Ectodermal cell (in vitro differentiated cells): ENCODE results near the gene LTBP3.
"Not testable (repeated sequence)": the region's sequence is repeated elsewhere in the genome, so short reads cannot be mapped to it uniquely, and the experiment has no call there.

Experiments
- H3K27ac ChIP-seq: 2 replicates; pipeline ENCODE4 v1.7.0; 2013; ENCODE audit warnings: mild to moderate bottlenecking, low read depth, low read length; ENCODE audit not compliant: insufficient read depth, poor library complexity, severe bottlenecking
- H3K27me3 ChIP-seq: 2 replicates; pipeline ENCODE4 v1.7.0; 2013; ENCODE audit warnings: mild to moderate bottlenecking, low read length; ENCODE audit not compliant: insufficient read depth, control insufficient read depth, poor library complexity, severe bottlenecking
- H3K36me3 ChIP-seq: one replicate; pipeline ENCODE4 v1.7.0; 2013; ENCODE audit warnings: low read length; ENCODE audit not compliant: control insufficient read depth, insufficient read depth
- H3K4me1 ChIP-seq: one replicate; pipeline ENCODE4 v1.7.0; 2013; ENCODE audit warnings: low read length; ENCODE audit not compliant: control insufficient read depth, insufficient read depth
- H3K4me3 ChIP-seq: 2 replicates; pipeline ENCODE4 v1.7.0; 2013; ENCODE audit warnings: low read depth, low read length, control low read depth; ENCODE audit not compliant: insufficient read depth
- H3K9me3 ChIP-seq: 2 replicates; pipeline ENCODE4 v1.7.0; 2013; ENCODE audit warnings: mild to moderate bottlenecking, low read length, moderate library complexity; ENCODE audit not compliant: control insufficient read depth
- WGBS, 2 experiments: methylation state at CpG; one replicate each; pipeline ENCODE4 v1.1.7; 2013; ENCODE audit warnings: missing lambda C conversion rate in 2 of 2; 5-methylcytosine and 5-hydroxymethylcytosine counted together

LTBP3 gene

DNA sequence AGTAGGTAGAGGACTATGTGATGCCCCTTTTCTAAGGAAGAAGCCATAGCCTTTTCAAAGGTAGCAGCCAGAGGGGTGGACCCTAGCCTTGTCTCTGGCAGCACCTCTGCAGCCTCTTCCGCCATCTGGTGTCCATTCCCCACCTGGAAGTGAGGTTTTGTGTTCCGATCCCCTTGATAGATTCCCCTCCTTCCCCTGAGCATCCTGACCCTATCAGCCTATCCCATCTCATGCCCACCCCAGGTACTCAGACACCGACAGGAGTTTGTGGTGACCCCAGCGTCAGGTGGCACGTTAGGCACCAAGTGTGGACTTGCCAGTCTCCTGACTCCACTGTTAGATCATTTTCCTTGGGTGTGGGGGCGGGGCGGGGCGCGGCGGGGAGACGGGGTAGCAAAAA lies 13.8 kb upstream of the LTBP3 start:
- Histone ChIP-seq H3K27me3 (peaks cover 39% of the 10 kb centered on the region), H3K4me1 (peaks cover 29% of the 10 kb centered on the region), H3K4me3 (peak overlapping the region; percentile 52), H3K36me3 (no peaks in the 10 kb centered on the region), H3K27ac (no peak overlapping the region), H3K9me3 (no peaks in the 10 kb centered on the region)
- WGBS, 2 experiments: 4% methylated on average over 11 of the region's 11 CpGs

DNA sequence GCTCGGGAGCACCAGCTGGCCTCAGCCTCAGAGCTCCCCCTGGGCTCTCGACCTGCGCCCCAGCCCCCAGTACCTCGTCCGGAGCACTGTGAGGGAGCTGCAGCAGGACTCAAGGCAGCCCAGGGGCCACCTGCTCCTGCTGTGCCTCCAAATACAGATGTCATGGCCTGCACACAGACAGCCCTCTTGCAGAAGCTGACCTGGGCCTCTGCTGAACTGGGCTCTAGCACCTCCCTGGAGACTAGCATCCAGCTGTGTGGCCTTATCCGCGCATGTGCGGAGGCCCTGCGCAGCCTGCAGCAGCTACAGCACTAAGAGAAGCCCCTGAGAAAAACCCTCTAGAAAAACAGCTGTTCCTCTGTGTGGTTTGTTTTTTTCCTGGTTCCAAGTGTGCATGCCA lies 13.3 kb upstream of the LTBP3 start:
- peak overlapping the region; percentile 82 for H3K4me3 ChIP-seq
- 87 to 88% methylated on average over 9 of the region's 9 CpGs for WGBS, 2 experiments
- no peak overlapping the region for H3K27ac ChIP-seq

GRCh38 chr11:65569973-65570918 lies 12.1 kb upstream of the LTBP3 start, which contains the start of gene ZNRD2:
TSS of gene ZNRD2 (plus strand) at chr11:65570477. CDS start at chr11:65570492, 15 bp downstream.
- H3K4me3 ChIP-seq: peak within 1 kb of the TSS; percentile 82
- H3K27ac ChIP-seq: peak within 1 kb of the TSS; percentile 65
- no peaks in the 10 kb centered on the region for H3K9me3 ChIP-seq
- 1% methylated on average over 89 of the region's 89 CpGs for WGBS, 2 experiments
- H3K4me1 ChIP-seq: peaks cover 29% of the 10 kb centered on the region
- H3K27me3 ChIP-seq: peaks cover 22% of the 10 kb centered on the region
- H3K36me3 ChIP-seq: no peaks in the 10 kb centered on the region

More for the DNA sequence above, 13.3 kb upstream of the LTBP3 start:
- peaks cover 29% of the 10 kb centered on the region for H3K4me1 ChIP-seq
- no peaks in the 10 kb centered on the region for H3K9me3 ChIP-seq
- no peaks in the 10 kb centered on the region for H3K36me3 ChIP-seq
- peaks cover 34% of the 10 kb centered on the region for H3K27me3 ChIP-seq

DNA sequence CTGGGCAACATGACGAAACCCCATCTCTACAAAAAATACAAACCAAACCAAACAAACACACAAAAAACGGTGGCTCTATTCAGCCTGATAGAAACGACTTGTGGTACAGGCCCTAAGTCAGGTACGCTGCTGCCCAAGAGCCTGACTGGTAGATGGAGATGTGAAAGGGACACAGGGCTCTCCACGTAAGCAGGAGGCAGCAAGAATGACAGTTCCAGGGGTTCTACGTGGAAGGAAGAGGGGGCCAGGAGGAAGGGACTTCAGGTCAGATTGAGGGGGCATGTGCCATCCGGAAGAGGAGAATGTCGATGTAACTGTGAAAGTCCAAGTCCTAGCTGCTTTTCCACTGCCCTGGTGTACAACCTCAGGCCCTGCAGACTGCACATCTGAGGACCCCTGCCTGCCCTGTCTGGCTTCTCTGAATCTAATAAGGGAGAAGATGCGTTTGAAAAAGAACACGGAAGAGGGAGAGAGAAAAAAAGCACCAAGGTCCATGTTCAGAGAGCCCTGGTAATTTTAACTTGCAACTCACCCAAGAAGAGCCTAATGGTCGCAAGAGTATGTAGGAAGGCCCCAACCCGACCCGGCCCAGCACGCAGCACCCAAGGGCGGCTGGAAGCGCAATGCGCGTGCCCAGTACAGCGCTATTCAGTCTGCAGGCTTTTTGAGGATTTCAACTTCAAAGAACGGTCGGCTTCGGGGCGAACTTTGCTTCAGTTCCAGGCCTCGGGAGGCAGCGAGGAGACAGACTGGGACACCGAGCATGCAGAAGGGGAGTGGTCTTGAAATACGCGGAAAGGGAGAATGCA lies 11.2 kb upstream of the LTBP3 start:
- Histone ChIP-seq H3K27ac (peak overlapping the region; percentile 65), H3K4me1 (peaks cover 29% of the 10 kb centered on the region), H3K36me3 (no peaks in the 10 kb centered on the region), H3K27me3 (peaks cover 13% of the 10 kb centered on the region), H3K9me3 (no peaks in the 10 kb centered on the region), H3K4me3 (peak overlapping the region; percentile 82)
- 20 to 23% methylated on average over 28 of the region's 28 CpGs for WGBS, 2 experiments

GRCh38 chr11:65565624-65566453 lies 7.7 kb upstream of the LTBP3 start:
- Histone ChIP-seq H3K36me3 (no peaks in the 10 kb centered on the region), H3K9me3 (no peaks in the 10 kb centered on the region), H3K4me3 (no peak overlapping the region), H3K27ac (no peak overlapping the region), H3K4me1 (peaks cover 13% of the 10 kb centered on the region), H3K27me3 (no peaks in the 10 kb centered on the region)
- WGBS, 2 experiments: 89 to 95% methylated on average over 7 of the region's 7 CpGs

DNA sequence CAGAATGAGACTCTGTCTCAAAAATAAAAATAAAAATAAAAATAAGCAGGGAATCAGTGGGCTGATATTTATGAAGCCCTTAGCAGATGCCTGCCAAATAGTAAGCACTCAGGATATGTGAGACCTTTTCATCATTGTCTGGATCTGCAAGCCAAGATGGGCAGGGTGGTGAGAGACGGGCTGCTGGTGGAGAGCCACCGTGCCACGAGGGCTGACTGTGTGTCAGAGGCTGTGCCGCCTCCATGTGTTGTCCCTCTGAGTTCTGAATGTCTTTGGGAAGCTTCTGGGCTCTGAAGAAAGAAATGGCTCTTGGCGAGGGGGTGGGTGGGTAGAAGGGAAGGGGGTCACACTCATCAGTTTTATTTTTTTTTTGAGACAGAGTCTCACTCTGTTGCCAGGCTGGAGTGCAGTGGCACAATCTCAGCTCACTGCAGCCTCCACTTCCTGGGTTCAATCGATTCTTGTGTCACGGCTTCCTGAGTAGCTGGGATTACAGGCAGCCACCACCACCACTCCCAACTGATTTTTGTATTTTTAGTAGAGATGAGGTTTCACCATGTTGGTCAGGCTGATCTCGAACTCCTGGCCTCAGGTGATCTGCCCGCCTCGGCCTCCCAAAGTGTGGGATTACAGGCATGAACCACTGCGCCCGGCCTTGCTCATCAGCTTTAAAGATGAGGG lies 6.9 kb upstream of the LTBP3 start:
- not testable (repeated sequence) for H3K36me3 ChIP-seq, H3K4me3 ChIP-seq, H3K27me3 ChIP-seq, H3K27ac ChIP-seq, H3K9me3 ChIP-seq
- WGBS, 2 experiments: 89% methylated on average over 12 of the region's 12 CpGs
- peaks cover 20% of the 10 kb centered on the region for H3K4me1 ChIP-seq

DNA sequence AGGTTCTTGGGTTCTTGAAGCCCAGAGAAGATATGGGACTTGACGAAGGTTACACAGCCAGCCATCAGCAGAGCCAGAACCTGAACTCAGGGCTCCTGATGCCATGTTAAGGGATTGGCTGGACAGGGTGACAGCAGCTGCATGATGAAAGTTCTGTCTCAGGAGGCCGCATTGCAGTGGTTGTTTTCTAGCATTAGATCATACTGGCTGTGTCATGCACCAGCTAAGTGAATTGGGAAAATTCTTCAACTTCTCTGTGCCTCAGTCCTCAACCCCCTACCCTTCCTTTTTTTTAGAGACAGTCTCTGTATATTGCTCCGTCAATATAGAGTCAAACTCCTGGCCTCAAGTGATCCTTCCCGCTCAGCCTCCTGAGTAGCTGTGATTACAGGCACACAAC lies 5.4 kb upstream of the LTBP3 start:
- Histone ChIP-seq H3K9me3 (no peaks in the 10 kb centered on the region), H3K27ac (no peak overlapping the region), H3K27me3 (peaks cover 9% of the 10 kb centered on the region), H3K4me3 (no peak overlapping the region), H3K36me3 (no peaks in the 10 kb centered on the region), H3K4me1 (peaks cover 26% of the 10 kb centered on the region)
- 92 to 93% methylated on average over 4 of the region's 4 CpGs for WGBS, 2 experiments

DNA sequence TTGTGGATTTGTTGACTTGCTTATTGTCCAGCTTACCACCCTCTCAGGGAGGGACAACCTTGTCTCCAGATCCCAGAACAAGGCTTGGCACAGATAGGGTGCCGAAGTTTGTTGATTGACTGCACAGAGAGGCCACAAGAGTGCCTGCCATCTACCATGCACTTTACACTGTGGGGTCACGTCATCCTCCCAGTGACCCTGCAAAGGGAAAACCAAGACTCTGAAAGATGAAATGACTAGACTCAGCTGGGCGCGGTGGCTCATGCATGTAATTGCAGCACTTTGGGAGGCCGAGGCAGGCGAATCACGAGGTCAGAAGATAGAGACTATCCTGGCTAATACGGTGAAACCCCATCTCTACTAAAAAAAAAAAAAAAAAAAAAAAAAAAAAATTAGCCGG lies 4.6 kb upstream of the LTBP3 start:
- Histone ChIP-seq H3K27me3 (peaks cover 9% of the 10 kb centered on the region), H3K9me3 (no peaks in the 10 kb centered on the region), H3K4me1 (peaks cover 26% of the 10 kb centered on the region), H3K27ac (no peak overlapping the region), H3K36me3 (no peaks in the 10 kb centered on the region), H3K4me3 (no peak overlapping the region)
- WGBS, 2 experiments: 86 to 90% methylated on average over 8 to 9 of the region's 9 CpGs

- Histone ChIP-seq H3K9me3 (no peaks in the 10 kb centered on the region), H3K27ac (no peak overlapping the region), H3K27me3 (peaks cover 15% of the 10 kb centered on the region), H3K4me1 (peaks cover 30% of the 10 kb centered on the region), H3K36me3 (no peaks in the 10 kb centered on the region), H3K4me3 (no peak overlapping the region)
- WGBS, 2 experiments: 92 to 94% methylated on average over 7 of the region's 7 CpGs
These were observed 3.9 kb upstream of the LTBP3 start for GRCh38 chr11:65562020-65562419.
